A549 (cell line): ENCODE measurements around the gene LMF1. TPM values are rescaled to one million over a fixed set of nuclear protein-coding genes. Genes with fewer than 3 reads are reported as not detected.

Source experiments
- ATAC-seq, 2 experiments: fragments of 200-7000 bp in 1 of 2; fragments of >200 bp in 1 of 2; cut with Nextera tagmentation in 1 of 2; cut with Tn5 transposase in 1 of 2; 3 replicates each; pipeline versions ENCODE4 v1.8.0 to v1.9.1; 2018 to 2020; ENCODE audit warnings: mild to moderate bottlenecking in 1 of 2, moderate library complexity in 1 of 2
- CTCF ChIA-PET: fragments of 300-600 bp; sonication (Branson Sonifier 250); formaldehyde crosslinking; extraction: SDS; loops from one replicate; lab custom pipeline; 2021; ENCODE audit warnings: antibody characterized with exemption, inconsistent platforms; lab: Yijun Ruan, JAX
- POLR2A ChIA-PET: fragments of 350-600 bp; formaldehyde crosslinking; extraction: SDS; loops from one replicate; lab custom pipeline; 2021; ENCODE audit warnings: antibody characterized with exemption, inconsistent platforms; lab: Yijun Ruan, JAX
- DNase-seq, 2 experiments: peaks; one replicate each; pipeline versions ENCODE4 v3.0.0 to v3.0.0-alpha.2; 2011 to 2016; ENCODE audit warnings: low read depth in 1 of 2, low spot score in 1 of 2
- FAIRE-seq: peaks from 2 replicates; lab custom pipeline; 2011; peaks lifted over from hg19 to GRCh38; lab: Jason Lieb, UNC
- H3K27ac ChIP-seq, 2 experiments: fragments of >200 bp; sonication (Bioruptor Twin); formaldehyde crosslinking; 3 replicates each; pipeline ENCODE4 v1.5.1; 2016 to 2017
- H3K4me1 ChIP-seq: fragments of >200 bp; sonication (Bioruptor Twin); formaldehyde crosslinking; 3 replicates; pipeline ENCODE4 v1.6.1; 2016
- H3K4me2 ChIP-seq: fragments of >200 bp; sonication (Bioruptor Twin); formaldehyde crosslinking; 3 replicates; pipeline ENCODE4 v1.6.1; 2016
- H3K4me3 ChIP-seq: fragments of >200 bp; sonication (Bioruptor Twin); formaldehyde crosslinking; 3 replicates; pipeline ENCODE4 v1.5.1; 2016
- H3K9me3 ChIP-seq: fragments of >200 bp; sonication (Bioruptor Twin); formaldehyde crosslinking; 3 replicates; pipeline ENCODE4 v1.6.1; 2016
- BHLHE40 ChIP-seq: IDR thresholded peaks from 2 replicates; pipeline ENCODE4 v1.6.1; 2012; ENCODE audit warnings: low read depth, low read length, inconsistent platforms
- CHD4 ChIP-seq: fragments of 200-600 bp; sonication (generic); IDR thresholded peaks from 2 replicates; pipeline ENCODE4 v1.6.1; 2016; ENCODE audit warnings: antibody characterized with exemption, mild to moderate bottlenecking, borderline replicate concordance
- E2F6 ChIP-seq: IDR thresholded peaks from 2 replicates; pipeline ENCODE4 v1.6.1; 2012; ENCODE audit warnings: low read depth, borderline replicate concordance
- ESRRA ChIP-seq: fragments of 150-350 bp; IDR thresholded peaks from 2 replicates; pipeline ENCODE4 v1.6.1; 2014; ENCODE audit warnings: mild to moderate bottlenecking, low read length, borderline replicate concordance
- FOSB ChIP-seq: fragments of 250-450 bp; sonication (Bioruptor Pico); IDR thresholded peaks from 2 replicates; pipeline ENCODE4 v1.5.0; 2020; ENCODE audit warnings: mild to moderate bottlenecking, moderate library complexity
- GATA3 ChIP-seq: IDR thresholded peaks from 2 replicates; pipeline ENCODE4 v1.6.1; 2012; ENCODE audit warnings: borderline replicate concordance
- HES2 ChIP-seq: fragments of >200 bp; sonication (Bioruptor Twin); formaldehyde crosslinking; IDR thresholded peaks from 2 replicates; pipeline ENCODE4 v1.6.1; 2016
- HOXA7 ChIP-seq: fragments of 250-450 bp; sonication (Bioruptor Pico); IDR thresholded peaks from 2 replicates; pipeline ENCODE4 v1.5.0; 2020; ENCODE audit warnings: mild to moderate bottlenecking, moderate library complexity
- HOXB5 ChIP-seq: fragments of 250-450 bp; sonication (Bioruptor Pico); IDR thresholded peaks from 2 replicates; pipeline ENCODE4 v1.5.0; 2020; ENCODE audit warnings: mild to moderate bottlenecking, moderate library complexity
- JUNB ChIP-seq: fragments of >200 bp; sonication (Bioruptor Twin); formaldehyde crosslinking; IDR thresholded peaks from 2 replicates; pipeline ENCODE4 v1.6.1; 2016
- MAFK ChIP-seq: fragments of 450-650 bp; IDR thresholded peaks from 2 replicates; pipeline ENCODE4 v1.6.1; 2014; ENCODE audit not compliant: partially characterized antibody
- MAX ChIP-seq: IDR thresholded peaks from 2 replicates; pipeline ENCODE4 v1.6.1; 2012
- MAZ ChIP-seq: fragments of 150-350 bp; IDR thresholded peaks from 2 replicates; pipeline ENCODE4 v1.6.1; 2014; ENCODE audit warnings: antibody characterized with exemption, low read depth, low read length, borderline replicate concordance
- NR3C1 ChIP-seq: fragments of >200 bp; sonication (Bioruptor Twin); formaldehyde crosslinking; IDR thresholded peaks from 3 replicates; pipeline ENCODE4 v1.6.1; 2017
- PHF8 ChIP-seq: fragments of 200-600 bp; sonication (generic); IDR thresholded peaks from 2 replicates; pipeline ENCODE4 v1.6.1; 2016; ENCODE audit warnings: low read depth, mild to moderate bottlenecking, antibody characterized with exemption, moderate library complexity, borderline replicate concordance
- POLR2A ChIP-seq: IDR thresholded peaks from 2 replicates; pipeline ENCODE4 v1.6.1; 2012; ENCODE audit warnings: mild to moderate bottlenecking, low read length
- POLR2AphosphoS2 ChIP-seq: conservative IDR thresholded peaks from 2 replicates; pipeline ENCODE4 v1.6.1; 2012; ENCODE audit warnings: low read length, improper control_type of control experiment, inconsistent platforms
- RCOR1 ChIP-seq: fragments of 150-350 bp; IDR thresholded peaks from 2 replicates; pipeline ENCODE4 v1.6.1; 2014; ENCODE audit warnings: antibody characterized with exemption, low read length, low read depth
- SMC3 ChIP-seq: fragments of >200 bp; sonication (Bioruptor Twin); formaldehyde crosslinking; IDR thresholded peaks from 3 replicates; pipeline ENCODE4 v1.6.1; 2018; ENCODE audit warnings: inconsistent platforms
- SREBF2 ChIP-seq: fragments of 450-650 bp; IDR thresholded peaks from 2 replicates; pipeline ENCODE4 v1.6.1; 2014; ENCODE audit warnings: mild to moderate bottlenecking, moderate library complexity
- WGBS: methylation state at CpG from one replicate; pipeline ENCODE4 v1.1.6; 2017; ENCODE audit errors: missing lambda C conversion rate; 5-methylcytosine and 5-hydroxymethylcytosine counted together
- polyA plus RNA-seq, 4 experiments: library from polyadenylated mRNA; depleted of rRNA in 3 of 4; stranded (reverse); fragments of >200 nt; fragmentation: RNase III in 1 of 4; extraction: RNeasy Plus Mini Kit Qiagen cat#74134 plus additional on column Dnase treatment in 1 of 4; gene quantifications; 2 replicates in 3 of 4; 3 replicates in 1 of 4; pipeline ENCODE4 v1.2.3, GENCODE V29; 2011 to 2017
- TF ChIP-seq, protein P1 (sequence below): fragments of >200 bp; sonication (Bioruptor Twin); formaldehyde crosslinking; IDR thresholded peaks from 3 replicates; pipeline ENCODE4 v1.6.1; 2016
- TF ChIP-seq, protein P2 (sequence below): fragments of 150-350 bp; IDR thresholded peaks from 2 replicates; pipeline ENCODE4 v1.6.1; 2014; ENCODE audit warnings: low read depth, mild to moderate bottlenecking, low read length
- TF ChIP-seq, protein P3 (sequence below): fragments of >200 bp; sonication (Bioruptor Twin); formaldehyde crosslinking; IDR thresholded peaks from 3 replicates; pipeline ENCODE4 v1.5.1; 2016

Gene LMF1
- polyA plus RNA-seq, 2 of the 4 experiments (the other 2 are of a cell fraction): 8.8 to 10.9 TPM

GRCh38 chr16:868386-868755 lies 102.4 kb downstream of the LMF1 start:
- no peak overlapping the region for H3K27ac ChIP-seq
- DNase-seq: no peak
- WGBS: 70% methylated on average over 2 of the region's 6 CpGs
- no peak overlapping the region for H3K4me3 ChIP-seq
- FAIRE-seq: no peak
- no peaks in the 10 kb centered on the region for H3K9me3 ChIP-seq
- no peak for ATAC-seq
- H3K4me2 ChIP-seq: no peak overlapping the region
- ChIA-PET CTCF (interaction anchor here (0.9 kb wide), 1 partner anchor 10 kb away, joined by 3 read pairs; no protein-coding TSS in a partner anchor), POLR2A (no interaction called here)
- H3K4me1 ChIP-seq: no peaks in the 10 kb centered on the region
- TF ChIP-seq, protein P1, sequence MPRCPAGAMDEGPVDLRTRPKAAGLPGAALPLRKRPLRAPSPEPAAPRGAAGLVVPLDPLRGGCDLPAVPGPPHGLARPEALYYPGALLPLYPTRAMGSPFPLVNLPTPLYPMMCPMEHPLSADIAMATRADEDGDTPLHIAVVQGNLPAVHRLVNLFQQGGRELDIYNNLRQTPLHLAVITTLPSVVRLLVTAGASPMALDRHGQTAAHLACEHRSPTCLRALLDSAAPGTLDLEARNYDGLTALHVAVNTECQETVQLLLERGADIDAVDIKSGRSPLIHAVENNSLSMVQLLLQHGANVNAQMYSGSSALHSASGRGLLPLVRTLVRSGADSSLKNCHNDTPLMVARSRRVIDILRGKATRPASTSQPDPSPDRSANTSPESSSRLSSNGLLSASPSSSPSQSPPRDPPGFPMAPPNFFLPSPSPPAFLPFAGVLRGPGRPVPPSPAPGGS: no peak
- TF ChIP-seq POLR2A (no peak), CHD4 (no peak), NR3C1 (no peak), SMC3 (no peak), ESRRA (no peak), HOXA7 (CRISPR knock-in tag) (no peak), HES2 (no peak), E2F6 (no peak), PHF8 (no peak), FOSB (CRISPR knock-in tag) (no peak), MAFK (no peak), HOXB5 (CRISPR knock-in tag) (no peak), MAX (no peak), GATA3 (no peak), BHLHE40 (no peak), MAZ (no peak), POLR2AphosphoS2 (no peak)
- TF ChIP-seq, protein P2, sequence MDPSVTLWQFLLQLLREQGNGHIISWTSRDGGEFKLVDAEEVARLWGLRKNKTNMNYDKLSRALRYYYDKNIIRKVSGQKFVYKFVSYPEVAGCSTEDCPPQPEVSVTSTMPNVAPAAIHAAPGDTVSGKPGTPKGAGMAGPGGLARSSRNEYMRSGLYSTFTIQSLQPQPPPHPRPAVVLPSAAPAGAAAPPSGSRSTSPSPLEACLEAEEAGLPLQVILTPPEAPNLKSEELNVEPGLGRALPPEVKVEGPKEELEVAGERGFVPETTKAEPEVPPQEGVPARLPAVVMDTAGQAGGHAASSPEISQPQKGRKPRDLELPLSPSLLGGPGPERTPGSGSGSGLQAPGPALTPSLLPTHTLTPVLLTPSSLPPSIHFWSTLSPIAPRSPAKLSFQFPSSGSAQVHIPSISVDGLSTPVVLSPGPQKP: no peak
- TF ChIP-seq, protein P3, sequence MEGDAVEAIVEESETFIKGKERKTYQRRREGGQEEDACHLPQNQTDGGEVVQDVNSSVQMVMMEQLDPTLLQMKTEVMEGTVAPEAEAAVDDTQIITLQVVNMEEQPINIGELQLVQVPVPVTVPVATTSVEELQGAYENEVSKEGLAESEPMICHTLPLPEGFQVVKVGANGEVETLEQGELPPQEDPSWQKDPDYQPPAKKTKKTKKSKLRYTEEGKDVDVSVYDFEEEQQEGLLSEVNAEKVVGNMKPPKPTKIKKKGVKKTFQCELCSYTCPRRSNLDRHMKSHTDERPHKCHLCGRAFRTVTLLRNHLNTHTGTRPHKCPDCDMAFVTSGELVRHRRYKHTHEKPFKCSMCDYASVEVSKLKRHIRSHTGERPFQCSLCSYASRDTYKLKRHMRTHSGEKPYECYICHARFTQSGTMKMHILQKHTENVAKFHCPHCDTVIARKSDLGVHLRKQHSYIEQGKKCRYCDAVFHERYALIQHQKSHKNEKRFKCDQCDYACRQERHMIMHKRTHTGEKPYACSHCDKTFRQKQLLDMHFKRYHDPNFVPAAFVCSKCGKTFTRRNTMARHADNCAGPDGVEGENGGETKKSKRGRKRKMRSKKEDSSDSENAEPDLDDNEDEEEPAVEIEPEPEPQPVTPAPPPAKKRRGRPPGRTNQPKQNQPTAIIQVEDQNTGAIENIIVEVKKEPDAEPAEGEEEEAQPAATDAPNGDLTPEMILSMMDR: no peak

DNA sequence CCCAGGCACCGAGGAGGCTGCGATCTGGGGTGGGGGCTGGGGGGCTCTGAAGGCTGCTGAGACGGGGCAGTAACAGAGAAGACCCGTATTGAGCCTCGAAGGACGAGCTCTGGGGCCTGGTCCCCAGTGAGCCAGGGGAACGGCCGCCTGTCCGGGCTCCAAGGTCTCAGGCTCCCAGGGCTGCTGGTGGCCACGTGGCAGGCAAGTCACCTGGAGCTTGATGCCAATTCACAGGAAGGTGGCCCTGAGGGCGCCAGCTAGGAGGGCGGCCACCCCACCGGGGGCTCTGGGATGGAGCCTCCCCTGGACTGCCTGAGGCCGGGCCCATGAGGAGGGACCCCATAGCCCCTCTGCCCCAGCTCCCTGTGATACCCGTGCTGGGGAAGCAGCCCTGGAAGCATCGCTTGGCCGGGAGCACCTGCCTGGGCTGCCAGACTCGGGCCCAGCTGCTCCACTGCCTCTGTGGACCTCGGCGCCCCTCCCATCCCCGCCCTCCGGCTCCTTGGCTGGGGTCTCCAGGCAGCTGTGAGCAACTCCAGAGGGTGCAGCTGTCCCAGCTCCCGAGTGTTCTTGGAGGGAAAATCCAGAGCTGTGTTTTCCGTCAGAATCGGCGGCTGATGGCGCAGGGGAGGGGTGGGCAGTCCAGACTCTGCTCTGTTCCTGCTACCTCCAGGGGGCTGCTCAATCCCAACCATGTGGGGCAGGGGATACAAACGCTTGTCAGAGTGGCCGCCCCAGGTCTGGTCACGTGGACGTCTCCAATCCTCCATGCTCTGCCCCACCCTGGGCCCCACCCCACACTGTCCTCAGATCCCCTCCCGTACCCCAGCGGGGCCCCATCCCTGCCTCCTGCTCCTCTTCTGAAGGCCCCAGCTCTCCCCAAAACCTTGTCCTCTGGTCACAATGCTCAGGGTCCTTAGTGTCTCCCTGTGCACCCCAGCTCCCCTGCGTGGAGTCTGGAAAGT lies 103.1 kb downstream of the LMF1 start:
- no peaks in the 10 kb centered on the region for H3K9me3 ChIP-seq
- H3K27ac ChIP-seq: no peak overlapping the region
- FAIRE-seq (no peak), DNase-seq (no peak), ATAC-seq (no peak)
- no peak overlapping the region for H3K4me3 ChIP-seq
- ChIA-PET POLR2A (no interaction called here), CTCF (interaction anchor here (0.9 to 1.9 kb wide), 3 partner anchors 8 to 190 kb away, joined by 3 to 6 read pairs (median 5); no protein-coding TSS in a partner anchor)
- 86% methylated on average over 25 of the region's 34 CpGs for WGBS
- no peaks in the 10 kb centered on the region for H3K4me1 ChIP-seq
- H3K4me2 ChIP-seq: no peak overlapping the region
- no peak for TF ChIP-seq JUNB
- TF ChIP-seq ESRRA: no peak
- TF ChIP-seq NR3C1: no peak
- TF ChIP-seq SMC3: no peak
- TF ChIP-seq MAFK: no peak
- TF ChIP-seq RCOR1: no peak
- no peak for TF ChIP-seq PHF8
- no peak for TF ChIP-seq HOXB5 (CRISPR knock-in tag)
- TF ChIP-seq, protein P2: no peak
- no peak for TF ChIP-seq SREBF2
